ENCODE data around the gene LIMK1.
"Not testable (repeated sequence)": the region's sequence is repeated elsewhere in the genome, so short reads cannot be mapped to it uniquely, and the experiment has no call there.

DNA sequence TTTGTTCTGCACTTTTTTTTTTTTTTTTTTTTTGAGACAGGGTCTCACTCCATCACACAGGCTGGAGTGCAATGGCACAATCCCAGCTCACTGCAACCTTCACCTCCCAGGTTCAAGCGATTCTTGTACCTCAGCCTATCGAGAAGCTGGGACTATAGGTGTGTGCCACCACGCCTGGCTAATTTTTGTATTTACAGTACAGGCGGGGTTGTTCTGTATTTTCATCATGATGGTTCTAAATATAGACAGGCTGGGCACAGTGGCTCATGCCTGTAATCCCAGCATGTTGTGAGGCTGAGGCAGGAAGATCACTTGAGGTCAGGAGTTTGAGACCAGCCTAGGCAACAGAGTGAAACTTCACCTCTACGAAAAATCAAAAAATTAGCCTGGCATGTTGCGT is 83.7 kb downstream of the LIMK1 start:
- TF ChIP-seq, protein P1, sequence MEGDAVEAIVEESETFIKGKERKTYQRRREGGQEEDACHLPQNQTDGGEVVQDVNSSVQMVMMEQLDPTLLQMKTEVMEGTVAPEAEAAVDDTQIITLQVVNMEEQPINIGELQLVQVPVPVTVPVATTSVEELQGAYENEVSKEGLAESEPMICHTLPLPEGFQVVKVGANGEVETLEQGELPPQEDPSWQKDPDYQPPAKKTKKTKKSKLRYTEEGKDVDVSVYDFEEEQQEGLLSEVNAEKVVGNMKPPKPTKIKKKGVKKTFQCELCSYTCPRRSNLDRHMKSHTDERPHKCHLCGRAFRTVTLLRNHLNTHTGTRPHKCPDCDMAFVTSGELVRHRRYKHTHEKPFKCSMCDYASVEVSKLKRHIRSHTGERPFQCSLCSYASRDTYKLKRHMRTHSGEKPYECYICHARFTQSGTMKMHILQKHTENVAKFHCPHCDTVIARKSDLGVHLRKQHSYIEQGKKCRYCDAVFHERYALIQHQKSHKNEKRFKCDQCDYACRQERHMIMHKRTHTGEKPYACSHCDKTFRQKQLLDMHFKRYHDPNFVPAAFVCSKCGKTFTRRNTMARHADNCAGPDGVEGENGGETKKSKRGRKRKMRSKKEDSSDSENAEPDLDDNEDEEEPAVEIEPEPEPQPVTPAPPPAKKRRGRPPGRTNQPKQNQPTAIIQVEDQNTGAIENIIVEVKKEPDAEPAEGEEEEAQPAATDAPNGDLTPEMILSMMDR (IDR thresholded peaks at IDR 0.05) = not testable (repeated sequence)
- not testable (repeated sequence) for TF ChIP-seq EP300 (IDR thresholded peaks at IDR 0.05)
